ENCODE data around the gene NHERF1. TPM values are rescaled to one million over a fixed set of nuclear protein-coding genes. Genes with fewer than 3 reads are reported as not detected.

The NHERF1 gene
- total and polyA plus RNA-seq, 7 experiments from 2014 or later = 93.1 to 393 (median 165) TPM

- ChIA-PET CTCF (interaction anchor here (0.6 to 1.3 kb wide), 2 partner anchors 10 to 19 kb away, joined by 3 read pairs; no protein-coding TSS in a partner anchor), POLR2A (no interaction called here)
- no peaks in the 10 kb centered on the region for H3K9me3 ChIP-seq (ENCODE audit: control insufficient read depth in 2 of 3, low read length in 3 of 3)
- H3K9me3 Mint-ChIP-seq = no peaks in the 10 kb centered on the region
- H3K36me3 Mint-ChIP-seq = peaks cover 2 to 44% (median 14%) of the 10 kb centered on the region in 5 donors
- H3K27me3 Mint-ChIP-seq = no peaks in the 10 kb centered on the region
- peaks cover 0 to 17% (median 0%) of the 10 kb centered on the region in 7 donors for H3K4me1 Mint-ChIP-seq
- H3K27me3 ChIP-seq (ENCODE audit: control insufficient read depth in 2 of 2, insufficient read depth in 2 of 2, low read length in 2 of 2) = no peaks in the 10 kb centered on the region
- ATAC-seq (no peak), DNase-seq (no peak)
- H3K4me3 ChIP-seq (ENCODE audit: low read length) = no peak overlapping the region
- no peak overlapping the region for H3K27ac Mint-ChIP-seq
- H3K4me3 Mint-ChIP-seq = no peak overlapping the region
- peaks cover 0 to 43% (median 0%) of the 10 kb centered on the region in 3 experiments for H3K36me3 ChIP-seq (ENCODE audit: control insufficient read depth in 2 of 3, insufficient read depth in 3 of 3, low read length in 3 of 3)
- H3K27ac ChIP-seq (ENCODE audit: low read depth, low read length) = no peak overlapping the region
- intact Hi-C loops (cut with micrococcal nuclease) = no loop called here
- H3K4me1 ChIP-seq (ENCODE audit: control insufficient read depth in 2 of 2, insufficient read depth in 2 of 2, low read length in 2 of 2) = no peaks in the 10 kb centered on the region
Observed at GRCh38 chr17:74810699-74811485, 62.5 kb downstream of the NHERF1 start.

- Histone ChIP-seq H3K4me1 (ENCODE audit: control insufficient read depth in 2 of 2, insufficient read depth in 2 of 2, low read length in 2 of 2) (no peaks in the 10 kb centered on the region), H3K27ac (ENCODE audit: low read depth, low read length) (no peak overlapping the region), H3K27me3 (ENCODE audit: control insufficient read depth in 2 of 2, insufficient read depth in 2 of 2, low read length in 2 of 2) (no peaks in the 10 kb centered on the region), H3K36me3 (ENCODE audit: control insufficient read depth in 2 of 3, insufficient read depth in 3 of 3, low read length in 3 of 3) (peaks cover 0 to 51% (median 0%) of the 10 kb centered on the region in 3 experiments), H3K9me3 (ENCODE audit: control insufficient read depth in 2 of 3, low read length in 3 of 3) (no peaks in the 10 kb centered on the region), H3K4me3 (ENCODE audit: low read length) (no peak overlapping the region)
- Mint-ChIP-seq H3K4me3 (no peak overlapping the region), H3K27ac (no peak overlapping the region), H3K4me1 (peaks cover 0 to 17% (median 0%) of the 10 kb centered on the region in 7 donors), H3K9me3 (peaks cover 0 to 1% (median 0%) of the 10 kb centered on the region in 11 donors), H3K36me3 (peaks cover 4 to 54% (median 17%) of the 10 kb centered on the region in 5 donors), H3K27me3 (no peaks in the 10 kb centered on the region)
- ATAC-seq (peak; percentile 27), DNase-seq (no peak)
- intact Hi-C loops (cut with micrococcal nuclease) = no loop called here
- CTCF ChIA-PET = interaction anchor here (0.5 kb wide), 1 partner anchor 21 kb away, joined by 8 read pairs; no protein-coding TSS in a partner anchor
- POLR2A ChIA-PET = no interaction called here
Observed at GRCh38 chr17:74812109-74813009, 63.9 kb downstream of the NHERF1 start.

- no peak overlapping the region for H3K4me3 Mint-ChIP-seq
- H3K27me3 Mint-ChIP-seq = no peaks in the 10 kb centered on the region
- H3K4me3 ChIP-seq (ENCODE audit: low read length) = no peak overlapping the region
- CTCF ChIA-PET = interaction anchor here (1.0 kb wide), 1 partner anchor 157 kb away, joined by 4 read pairs; no protein-coding TSS in a partner anchor
- peaks cover 0 to 56% (median 0%) of the 10 kb centered on the region in 3 experiments for H3K36me3 ChIP-seq (ENCODE audit: control insufficient read depth in 2 of 3, insufficient read depth in 3 of 3, low read length in 3 of 3)
- no peaks in the 10 kb centered on the region for H3K27me3 ChIP-seq (ENCODE audit: control insufficient read depth in 2 of 2, insufficient read depth in 2 of 2, low read length in 2 of 2)
- H3K27ac Mint-ChIP-seq = no peak overlapping the region
- H3K4me1 ChIP-seq (ENCODE audit: control insufficient read depth in 2 of 2, insufficient read depth in 2 of 2, low read length in 2 of 2) = no peaks in the 10 kb centered on the region
- DNase-seq (peak in 2 of 9 donors; percentile 7 to 9), ATAC-seq (no peak)
- H3K9me3 ChIP-seq (ENCODE audit: control insufficient read depth in 2 of 3, low read length in 3 of 3) = no peaks in the 10 kb centered on the region
- H3K9me3 Mint-ChIP-seq = peaks cover 0 to 1% (median 0%) of the 10 kb centered on the region in 11 donors
- POLR2A ChIA-PET = no interaction called here
- peaks cover 0 to 16% (median 0%) of the 10 kb centered on the region in 7 donors for H3K4me1 Mint-ChIP-seq
- intact Hi-C loops (cut with micrococcal nuclease) = loop anchor here in 1 of 2 donors (1.0 kb wide), 1 partner anchor 157 kb away; no protein-coding TSS in a partner anchor
- peaks cover 4 to 70% (median 22%) of the 10 kb centered on the region in 5 donors for H3K36me3 Mint-ChIP-seq
- H3K27ac ChIP-seq (ENCODE audit: low read depth, low read length) = no peak overlapping the region
Observed at GRCh38 chr17:74814453-74814852, 66.0 kb downstream of the NHERF1 start.

GRCh38 chr17:74815067-74815466 lies 66.6 kb downstream of the NHERF1 start:
- H3K4me1 Mint-ChIP-seq = peaks cover 0 to 13% (median 0%) of the 10 kb centered on the region in 7 donors
- CTCF ChIA-PET = no interaction called here
- H3K9me3 ChIP-seq (ENCODE audit: control insufficient read depth in 2 of 3, low read length in 3 of 3) = no peaks in the 10 kb centered on the region

GRCh38 chr17:74815550-74816370 lies 67.3 kb downstream of the NHERF1 start:
- ChIA-PET POLR2A (no interaction called here), CTCF (no interaction called here)
- Histone ChIP-seq H3K36me3 (ENCODE audit: control insufficient read depth in 2 of 3, insufficient read depth in 3 of 3, low read length in 3 of 3) (peaks cover 0 to 58% (median 3%) of the 10 kb centered on the region in 3 experiments), H3K9me3 (ENCODE audit: control insufficient read depth in 2 of 3, low read length in 3 of 3) (no peaks in the 10 kb centered on the region), H3K27ac (ENCODE audit: low read depth, low read length) (no peak overlapping the region), H3K4me3 (ENCODE audit: low read length) (no peak overlapping the region), H3K27me3 (ENCODE audit: control insufficient read depth in 2 of 2, insufficient read depth in 2 of 2, low read length in 2 of 2) (no peaks in the 10 kb centered on the region), H3K4me1 (ENCODE audit: control insufficient read depth in 2 of 2, insufficient read depth in 2 of 2, low read length in 2 of 2) (no peaks in the 10 kb centered on the region)
- peaks cover 0 to 1% (median 0%) of the 10 kb centered on the region in 11 donors for H3K9me3 Mint-ChIP-seq
- H3K36me3 Mint-ChIP-seq = peaks cover 4 to 71% (median 20%) of the 10 kb centered on the region in 5 donors
- ATAC-seq (no peak), DNase-seq (no peak)
- intact Hi-C loops (cut with micrococcal nuclease) = no loop called here
- H3K27me3 Mint-ChIP-seq = no peaks in the 10 kb centered on the region
- peak overlapping the region in 1 of 9 donors; percentile 29 for H3K27ac Mint-ChIP-seq
- H3K4me3 Mint-ChIP-seq = no peak overlapping the region
- peaks cover 0 to 13% (median 0%) of the 10 kb centered on the region in 7 donors for H3K4me1 Mint-ChIP-seq

More at GRCh38 chr17:74815067-74815466, 66.6 kb downstream of the NHERF1 start:
- no peak for ATAC-seq
- Mint-ChIP-seq H3K36me3 (peaks cover 4 to 69% (median 21%) of the 10 kb centered on the region in 5 donors), H3K27ac (no peak overlapping the region), H3K4me3 (no peak overlapping the region), H3K27me3 (no peaks in the 10 kb centered on the region), H3K9me3 (peaks cover 0 to 1% (median 0%) of the 10 kb centered on the region in 11 donors)
- POLR2A ChIA-PET = no interaction called here
- Histone ChIP-seq H3K36me3 (ENCODE audit: control insufficient read depth in 2 of 3, insufficient read depth in 3 of 3, low read length in 3 of 3) (peaks cover 0 to 58% (median 3%) of the 10 kb centered on the region in 3 experiments), H3K4me3 (ENCODE audit: low read length) (no peak overlapping the region), H3K27me3 (ENCODE audit: control insufficient read depth in 2 of 2, insufficient read depth in 2 of 2, low read length in 2 of 2) (no peaks in the 10 kb centered on the region), H3K4me1 (ENCODE audit: control insufficient read depth in 2 of 2, insufficient read depth in 2 of 2, low read length in 2 of 2) (no peaks in the 10 kb centered on the region), H3K27ac (ENCODE audit: low read depth, low read length) (no peak overlapping the region)
- no peak for DNase-seq
- intact Hi-C loops (cut with micrococcal nuclease) = no loop called here

Measured in naive thymus-derived CD4-positive, alpha-beta T cell (primary cell).